ENCODE results near the gene LGI1.

Gene LGI1

GRCh38 chr10:93755443-93756116 is 2.2 kb upstream of the LGI1 start:
- no peak for DNase-seq

GRCh38 chr10:93756118-93756517 is 1.6 kb upstream of the LGI1 start:
- DNase-seq, result no peak

GRCh38 chr10:93757136-93757535 is 600 bp upstream of the LGI1 start:
- DNase-seq, result no peak

- no peak for DNase-seq
These were observed 761 bp downstream of the LGI1 start for GRCh38 chr10:93758508-93758885.

DNA sequence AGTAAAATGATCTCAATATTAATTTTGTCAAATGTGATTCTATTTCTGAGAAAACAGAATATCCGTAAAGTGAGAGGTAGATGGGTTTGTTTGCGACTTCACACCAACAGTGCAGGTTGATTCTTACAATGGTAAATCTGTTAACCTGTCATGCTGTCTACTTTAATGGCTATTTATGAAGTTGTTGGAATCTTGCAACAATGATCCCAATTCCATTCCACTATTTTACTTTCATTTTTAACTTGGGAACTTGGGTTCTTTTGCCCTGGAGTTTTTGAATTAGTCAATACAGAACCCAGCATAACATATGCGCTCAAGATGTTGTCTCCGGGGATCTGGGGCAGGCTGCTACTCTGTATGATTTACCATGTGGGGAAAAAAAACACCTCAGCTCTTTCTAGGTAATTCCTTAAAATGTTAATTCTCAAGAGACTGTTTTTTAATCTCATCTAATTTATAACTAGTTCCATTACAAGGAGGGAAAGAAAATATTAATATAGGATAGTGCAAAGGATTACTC is 1.2 kb downstream of the LGI1 start:
- no peak for DNase-seq

- DNase-seq, result no peak
These were observed 2.8 kb downstream of the LGI1 start for GRCh38 chr10:93760490-93760889.

DNA sequence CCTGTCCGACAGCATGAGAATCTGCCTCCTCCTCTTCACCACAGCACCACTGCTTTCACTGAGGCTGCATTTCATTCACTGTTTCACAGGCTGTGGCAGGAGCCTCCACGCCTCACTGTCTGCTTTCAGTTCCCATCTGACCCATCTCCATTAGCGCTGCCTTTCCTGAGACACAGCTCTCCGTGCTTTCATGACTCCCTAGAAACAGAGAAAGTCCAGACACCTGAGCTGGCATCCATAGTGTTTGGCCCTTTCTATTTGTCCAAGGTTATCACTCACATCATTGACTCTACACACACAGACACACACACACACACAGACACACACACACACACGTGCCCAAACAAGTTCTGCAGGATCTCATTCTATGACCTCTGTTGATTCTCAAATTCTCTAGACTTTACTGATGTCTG is 5.2 kb downstream of the LGI1 start:
- no peak for DNase-seq

DNA sequence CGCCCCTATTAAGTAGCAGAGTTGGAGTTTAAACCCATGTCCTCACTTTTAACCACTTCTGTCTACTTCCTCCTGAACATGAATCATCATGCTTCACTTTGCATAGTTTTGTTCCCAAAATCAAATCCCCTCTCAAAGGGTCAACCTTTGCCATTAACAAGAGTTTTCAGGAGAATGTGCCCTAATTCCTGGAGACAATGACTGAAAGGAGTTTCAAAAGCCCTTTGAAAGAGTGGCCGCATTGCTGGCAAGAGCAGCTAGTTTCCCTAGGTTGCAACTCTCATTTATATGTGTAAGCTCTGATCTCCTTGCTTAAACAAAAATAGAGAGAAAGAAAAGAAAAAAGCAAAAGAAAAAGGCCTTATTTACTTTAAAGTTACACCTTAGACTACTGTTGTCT is 9.2 kb downstream of the LGI1 start:
- DNase-seq, result peak in 1 of 2 donors; percentile 55

DNA sequence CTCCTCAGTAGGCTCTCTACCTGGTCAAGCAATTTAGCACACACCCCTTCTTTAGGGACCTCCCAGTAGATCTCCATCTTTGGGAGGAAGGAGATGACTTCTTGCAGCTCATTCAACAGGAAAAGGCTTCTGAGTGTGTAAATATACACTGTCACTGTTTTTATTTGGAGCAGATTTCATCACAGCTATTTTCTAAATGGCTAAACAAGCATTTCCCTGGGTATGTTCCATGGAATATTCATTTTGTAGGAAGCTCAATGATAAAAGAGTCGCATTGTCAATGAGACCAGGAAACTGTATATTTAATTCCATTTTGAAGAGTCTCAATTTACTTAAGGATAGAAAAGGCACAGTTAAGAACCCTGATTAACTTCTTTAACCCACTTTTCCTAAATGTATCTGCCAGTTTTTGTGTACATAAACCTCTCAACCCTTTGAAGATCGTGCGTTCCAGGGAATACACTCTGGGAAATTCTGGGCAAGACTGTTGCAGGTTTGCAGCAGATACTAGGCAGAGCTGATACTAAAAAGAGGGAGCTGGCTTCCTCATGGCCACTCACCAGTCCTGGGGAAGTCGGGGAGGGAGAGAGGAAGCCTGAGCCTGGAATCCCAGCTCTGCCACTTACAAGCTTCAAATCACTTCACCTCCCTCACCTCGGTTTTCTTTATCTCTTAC is 10.1 kb downstream of the LGI1 start:
- no peak for DNase-seq

DNA sequence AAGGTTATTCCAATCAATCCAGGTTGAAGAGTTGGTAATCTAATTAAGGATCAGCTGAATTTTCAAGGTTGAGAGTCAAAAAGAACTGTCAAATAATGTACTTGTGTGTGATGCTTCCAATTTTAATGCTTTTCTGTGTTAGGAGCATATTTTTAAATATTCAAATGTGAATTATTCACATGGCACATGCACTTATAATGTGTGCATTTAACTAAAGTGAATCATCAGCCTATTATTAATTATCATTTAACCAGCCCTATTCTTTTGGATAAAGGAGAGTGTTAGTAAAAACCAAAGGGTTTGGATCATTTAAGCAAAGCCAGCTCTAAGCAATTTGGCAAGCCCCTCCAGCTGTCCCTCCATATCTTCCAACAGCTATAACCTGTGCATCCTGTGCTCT is 11.2 kb downstream of the LGI1 start:
- DNase-seq, result no peak

GRCh38 chr10:93771354-93771753 is 13.6 kb downstream of the LGI1 start:
- DNase-seq, result no peak

GRCh38 chr10:93773120-93773519 is 15.4 kb downstream of the LGI1 start:
- DNase-seq, result no peak

GRCh38 chr10:93773705-93774104 is 16.0 kb downstream of the LGI1 start:
- DNase-seq, result no peak

- DNase-seq, result no peak
These were observed 17.6 kb downstream of the LGI1 start for GRCh38 chr10:93775356-93775755.

- no peak for DNase-seq
These were observed 19.4 kb downstream of the LGI1 start for GRCh38 chr10:93777092-93777491.

DNA sequence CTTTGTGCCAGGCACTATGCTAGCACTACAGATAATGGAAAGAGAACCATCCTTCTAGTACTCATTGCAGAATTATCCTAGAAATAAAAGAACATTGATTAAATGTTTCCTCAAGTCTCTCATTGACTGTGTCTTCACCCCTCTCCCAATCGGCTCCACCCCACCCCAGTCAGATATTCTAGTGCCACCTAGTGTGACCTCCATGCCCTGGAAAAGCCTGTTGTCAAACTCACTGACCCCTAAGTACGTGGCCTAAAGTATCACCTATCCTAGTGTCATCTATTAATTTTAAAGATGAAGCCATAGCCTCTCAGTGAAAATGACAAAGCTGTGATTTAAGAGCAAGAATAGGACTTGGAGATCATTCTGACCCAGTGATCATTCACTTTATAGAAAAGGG is 26.3 kb downstream of the LGI1 start:
- DNase-seq, result no peak

- no peak for DNase-seq
These were observed 30.9 kb downstream of the LGI1 start for GRCh38 chr10:93788413-93789208.

GRCh38 chr10:93790439-93790838 is 32.7 kb downstream of the LGI1 start:
- DNase-seq, result peak in 1 of 2 donors; percentile 31

DNA sequence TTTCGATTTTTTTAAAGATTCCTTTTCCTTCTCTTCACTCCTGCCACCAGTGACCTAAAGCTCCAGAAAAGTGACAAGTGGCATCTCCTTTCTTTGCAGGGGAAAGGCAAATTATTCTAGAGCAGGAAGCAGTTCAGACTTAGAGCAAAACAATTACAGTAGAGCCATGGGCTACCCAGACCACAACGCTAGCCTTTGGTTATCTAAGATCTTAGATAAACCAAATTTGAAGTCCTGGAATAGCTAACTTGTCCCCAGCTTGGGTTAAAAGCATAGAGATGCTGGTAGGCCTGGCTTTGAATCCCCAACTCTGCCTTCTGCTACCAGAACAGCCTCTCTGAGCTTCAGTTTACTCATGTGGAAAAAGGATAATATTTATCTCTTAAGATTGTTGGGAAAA is 38.4 kb downstream of the LGI1 start:
- DNase-seq, result no peak

- DNase-seq, result no peak
These were observed 40.1 kb downstream of the LGI1 start for GRCh38 chr10:93797825-93798224.

DNA sequence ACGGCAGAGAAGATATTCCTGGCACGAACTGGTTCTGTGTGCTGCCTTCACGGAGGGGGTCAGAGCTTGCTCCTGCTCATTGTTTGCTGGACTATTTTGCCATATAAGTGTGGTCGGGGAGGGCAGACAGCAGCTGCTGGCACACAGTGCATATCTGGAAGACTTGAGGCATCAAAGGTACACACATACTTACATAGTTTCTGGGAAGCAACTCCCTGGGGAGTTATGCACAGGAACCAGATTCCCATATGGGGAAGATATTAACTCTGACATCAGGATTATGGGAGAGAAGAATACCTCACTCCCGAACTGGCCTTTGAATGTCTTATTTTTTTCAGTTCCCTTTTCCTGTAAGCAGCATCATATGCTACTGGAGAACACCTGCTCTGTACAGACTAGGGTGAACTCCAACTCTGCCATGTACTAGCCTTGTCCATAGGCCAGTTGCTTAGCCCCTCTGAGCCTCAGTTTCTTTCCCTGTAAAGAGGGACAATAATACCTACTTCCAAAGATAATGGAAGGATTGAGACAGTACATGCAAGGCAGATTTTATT is 41.5 kb downstream of the LGI1 start:
- DNase-seq, result no peak

- no peak for DNase-seq
These were observed 46.5 kb downstream of the LGI1 start for GRCh38 chr10:93804200-93804599.

GRCh38 chr10:93806903-93807302 is 49.2 kb downstream of the LGI1 start:
- no peak for DNase-seq
